NCI-H146 treated with DMSO at 0.1 percent for 48 hours (cell line): ENCODE results near the gene MUC5B.
A peak's percentile ranks its signal among the peaks of the same experiment; 100 is the strongest.

Experiments used
- DNase-seq: peaks from one replicate; lab custom pipeline; 2025; ENCODE audit not compliant: unreplicated experiment; lab: John Stamatoyannopoulos, UW

Gene MUC5B

DNA sequence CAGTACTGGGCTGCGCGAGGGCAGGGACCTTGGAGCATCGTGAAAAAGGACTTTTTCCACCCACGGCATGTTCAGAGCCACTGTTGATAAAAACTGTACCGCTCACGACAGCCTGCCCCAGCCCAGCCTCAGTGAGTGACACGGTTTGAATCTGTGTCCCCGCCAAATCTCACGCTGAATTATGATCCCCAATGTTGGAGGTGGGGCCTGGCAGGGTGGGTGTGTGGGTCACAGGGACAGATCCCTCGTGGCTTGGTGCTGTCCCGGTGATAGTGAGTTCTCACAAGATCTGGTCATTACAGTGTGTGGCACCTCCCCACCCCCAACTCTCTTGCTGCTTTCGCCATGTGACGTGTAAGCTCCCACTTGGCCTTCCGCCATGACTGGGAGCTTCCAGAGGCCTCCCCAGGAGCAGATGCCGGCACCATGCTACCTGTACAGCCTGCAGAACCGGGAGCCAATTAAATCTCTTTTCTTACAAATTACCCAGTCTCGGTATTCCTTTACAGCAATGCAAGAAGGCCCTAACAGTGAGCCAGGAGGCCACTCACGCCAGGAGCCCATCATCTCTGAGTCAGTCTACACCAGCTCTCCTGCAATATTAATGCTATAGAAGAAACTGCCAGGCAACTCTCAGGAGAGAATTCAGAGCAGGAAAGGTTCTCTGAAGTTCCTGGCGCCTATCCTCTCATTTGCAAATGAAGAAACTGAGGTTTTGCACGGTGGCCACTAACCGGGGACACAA, 85.3 kb downstream of the MUC5B start:
- DNase-seq: no peak

DNA sequence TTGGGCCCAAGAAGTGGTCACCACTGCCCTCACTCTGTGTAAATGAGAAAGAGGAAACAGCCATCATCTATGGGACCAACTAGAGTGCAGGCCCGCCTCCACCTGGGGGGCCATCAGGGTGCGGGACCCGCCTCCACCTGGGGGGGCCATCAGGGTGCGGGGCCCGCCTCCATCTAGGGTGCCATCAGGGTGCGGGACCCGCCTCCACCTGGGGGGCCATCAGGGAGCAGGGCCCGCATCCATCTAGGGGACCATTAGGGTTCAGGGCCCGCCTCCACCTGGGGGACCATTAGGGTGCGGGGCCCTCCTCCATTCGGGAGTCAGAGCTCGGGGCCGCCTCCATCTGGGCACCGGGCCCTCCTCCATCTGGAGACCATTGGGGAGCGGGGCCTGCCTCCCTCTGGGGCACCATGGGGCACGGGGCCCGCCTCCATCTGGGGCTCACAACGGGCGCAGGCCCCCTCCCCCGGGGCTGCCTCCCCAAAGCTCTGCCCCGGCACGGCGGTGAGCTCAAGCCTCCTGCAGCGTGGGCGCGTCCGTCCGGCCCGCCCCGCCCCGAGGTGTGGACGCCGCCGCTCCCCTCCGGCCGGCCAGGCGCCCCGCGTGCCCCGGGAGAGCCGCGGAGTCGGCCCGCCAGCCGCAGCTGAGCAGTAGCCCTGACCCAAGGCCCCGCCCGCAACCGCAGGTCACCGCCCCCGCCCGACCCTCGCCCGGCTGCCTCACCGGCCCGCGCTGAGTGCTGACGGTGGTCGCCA, 86.1 kb downstream of the MUC5B start:
- no peak for DNase-seq

GRCh38 chr11:1309498-1310317, 86.8 kb downstream of the MUC5B start, which contains the start of gene TOLLIP:
Gene TOLLIP (minus strand): TSS chr11:1309632. CDS start chr11:1309498, 134 bp downstream.
- peak; percentile 86 for DNase-seq

DNA sequence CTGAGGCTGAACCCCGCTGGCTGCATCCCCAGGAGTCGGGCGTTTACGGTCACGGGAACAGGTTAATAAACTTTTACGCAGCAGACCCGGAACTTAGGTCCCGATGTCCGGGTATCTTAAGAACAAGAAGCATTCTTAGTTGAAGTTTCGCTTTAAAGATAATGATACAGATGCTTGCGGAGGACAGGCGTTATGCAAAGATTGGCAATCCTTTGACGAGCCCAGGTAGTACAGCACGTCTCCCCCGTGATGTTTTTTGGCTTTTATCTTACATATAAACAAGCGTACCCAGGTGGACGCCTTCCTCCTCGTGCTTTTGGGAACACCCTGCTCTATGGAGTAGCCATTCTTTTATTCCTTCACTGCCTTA, 87.4 kb downstream of the MUC5B start:
- no peak for DNase-seq

DNA sequence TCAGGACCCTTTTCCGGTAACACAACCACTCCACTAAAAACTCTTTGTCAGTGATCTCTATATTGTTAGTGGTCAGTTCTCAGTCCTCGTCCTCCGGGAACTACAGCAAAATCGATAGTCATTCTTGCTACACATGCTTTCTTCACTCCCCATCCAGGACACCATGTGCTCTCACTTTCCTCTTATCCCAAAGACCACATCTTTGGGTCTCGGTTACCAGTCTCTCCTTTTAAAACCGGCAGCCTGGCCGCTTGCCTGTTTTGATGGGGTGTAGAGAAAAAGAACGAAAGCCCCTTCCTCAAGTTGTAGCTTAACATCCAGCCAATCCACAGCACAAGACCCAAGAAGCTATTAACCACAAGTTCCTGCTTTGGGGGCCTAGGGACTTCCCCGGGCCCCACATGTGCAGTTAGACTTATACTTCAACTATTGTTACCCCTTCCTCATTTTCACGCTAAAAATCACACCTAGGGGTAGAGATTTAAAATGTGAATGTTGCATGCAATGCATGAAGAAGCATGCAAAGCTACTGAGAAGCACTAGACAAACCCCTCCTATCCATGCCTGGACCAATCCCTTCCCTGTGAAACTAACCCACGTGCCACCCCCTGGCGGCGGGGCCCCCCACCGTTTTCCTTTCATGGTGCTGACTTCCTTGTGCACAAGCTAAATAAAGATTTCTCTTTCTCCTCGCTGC, 88.1 kb downstream of the MUC5B start:
- DNase-seq: no peak
